Activated naive CD4-positive, alpha-beta T cell (primary cell): ENCODE measurements around the gene TTC3.

ENCODE experiments used
- DNase-seq, 4 experiments: peaks; one replicate each; lab custom pipeline; 2025; lab: John Stamatoyannopoulos, UW

TTC3 gene

GRCh38 chr21:37223804-37224345 is 150.8 kb downstream of the TTC3 start:
- DNase-seq: no peak

DNA sequence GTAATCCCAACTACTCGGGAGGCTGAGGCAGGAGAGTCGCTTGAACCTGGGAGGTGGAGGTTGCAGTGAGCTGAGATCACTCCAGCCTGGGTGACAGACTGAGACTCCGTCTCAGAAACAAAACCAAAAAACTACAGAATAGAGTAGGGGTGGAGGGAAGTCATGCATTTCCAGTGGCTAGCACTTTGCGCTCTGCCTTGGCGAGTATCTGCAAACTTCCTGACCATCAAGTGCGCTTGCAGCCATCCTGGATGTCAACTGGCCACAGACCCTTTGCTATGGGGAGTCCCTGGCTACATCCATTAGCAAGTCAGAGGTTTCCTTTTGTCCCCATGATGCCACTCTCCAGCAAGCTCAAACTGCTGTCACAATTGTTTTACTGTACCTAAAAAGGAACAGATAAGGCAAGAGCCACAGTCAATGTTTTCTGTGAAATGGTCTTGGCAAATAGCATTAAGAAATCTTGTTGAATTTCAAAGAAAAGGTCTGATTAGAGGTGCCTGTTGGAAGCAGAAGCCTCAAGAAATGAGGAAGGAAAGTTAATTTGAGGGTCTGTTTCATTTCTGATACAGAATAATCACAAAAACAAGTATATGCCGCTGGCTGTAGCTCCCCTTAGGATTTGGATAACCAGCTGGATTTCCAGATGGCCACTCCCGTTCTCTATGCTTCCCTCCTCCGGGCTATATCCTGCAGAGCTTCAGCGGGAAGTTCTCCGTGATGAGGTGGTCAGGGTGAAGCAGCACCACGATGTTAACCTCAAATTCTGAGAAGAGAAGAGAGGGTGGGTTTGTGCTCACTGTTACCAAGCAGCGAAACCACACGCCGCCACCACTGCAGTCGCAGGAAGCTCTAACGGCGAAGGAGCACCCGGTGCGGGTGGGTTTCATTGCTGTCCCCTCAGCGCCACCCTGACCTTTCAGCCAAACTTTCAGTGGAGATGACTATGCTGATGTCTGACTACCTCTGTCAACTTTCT is 152.1 kb downstream of the TTC3 start:
- DNase-seq: peak in 1 of 4 experiments; percentile 19

GRCh38 chr21:37226041-37226920 is 153.2 kb downstream of the TTC3 start:
- DNase-seq: no peak

DNA sequence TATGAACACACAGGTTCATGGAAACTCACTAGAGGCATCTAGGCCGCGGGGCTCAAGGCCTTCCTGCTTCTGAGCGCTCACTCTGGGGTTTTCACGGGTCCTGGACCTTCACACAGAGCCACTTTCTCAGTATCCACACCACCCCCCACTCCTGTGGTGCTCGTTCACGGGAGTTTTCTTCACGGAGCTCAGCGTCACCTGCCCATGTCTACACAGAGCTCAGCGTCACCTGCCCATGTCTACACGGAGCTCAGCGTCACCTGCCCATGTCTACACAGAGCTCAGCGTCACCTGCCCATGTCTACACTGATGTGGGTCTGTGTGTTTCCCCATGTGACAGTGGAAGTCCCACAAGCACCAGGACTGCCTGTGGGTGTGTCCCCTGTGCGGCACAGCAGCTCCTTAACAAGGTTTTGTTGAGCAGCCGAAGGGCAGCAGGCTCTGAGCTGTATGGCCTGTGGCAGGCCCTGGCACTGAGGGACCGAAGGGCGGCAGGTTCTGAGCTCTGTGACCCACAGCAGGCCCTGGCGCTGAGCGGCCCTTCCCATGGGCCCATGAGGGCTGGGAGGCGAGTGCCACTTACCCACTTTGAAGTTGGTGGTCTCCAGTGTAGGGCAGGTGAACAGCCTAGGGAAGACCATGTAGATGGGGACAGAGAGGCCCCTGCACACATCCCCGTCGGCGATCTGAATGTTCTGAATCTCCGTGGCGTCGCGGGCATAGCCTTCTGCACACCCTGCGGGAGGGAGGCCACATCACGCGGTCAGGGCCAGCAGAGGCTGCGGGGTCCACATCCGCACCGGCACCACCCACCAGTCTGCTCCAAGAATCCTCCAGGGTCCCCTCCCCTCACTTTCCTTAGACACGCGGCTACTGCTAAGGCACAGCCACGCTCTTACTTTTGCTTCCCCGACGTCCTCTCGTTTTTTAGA is 154.3 kb downstream of the TTC3 start:
- DNase-seq: no peak

GRCh38 chr21:37228003-37228400 is 154.9 kb downstream of the TTC3 start:
- DNase-seq: no peak

GRCh38 chr21:37230632-37231248 is 157.7 kb downstream of the TTC3 start:
- no peak for DNase-seq

GRCh38 chr21:37231249-37231645 is 158.2 kb downstream of the TTC3 start:
- DNase-seq: no peak

DNA sequence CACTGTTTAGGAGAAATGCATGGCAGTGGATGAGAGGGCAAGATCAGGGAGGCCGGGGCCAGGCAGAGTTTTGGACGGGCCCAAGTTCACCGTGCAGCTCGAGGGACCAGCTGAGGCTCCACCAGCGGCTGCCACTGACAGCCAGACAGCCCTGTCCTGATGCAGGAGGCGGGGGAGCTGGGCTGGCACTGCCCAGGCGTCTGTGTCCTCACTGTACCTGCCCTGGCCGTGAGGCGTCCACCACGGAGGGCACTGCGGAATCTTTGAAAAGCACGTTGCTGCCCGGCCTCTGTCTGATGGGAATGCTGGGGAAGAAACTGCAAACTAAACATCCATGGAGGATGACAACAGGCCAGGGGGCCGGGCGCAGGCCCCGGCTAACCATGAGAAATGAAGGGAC is 158.6 kb downstream of the TTC3 start:
- no peak for DNase-seq

DNA sequence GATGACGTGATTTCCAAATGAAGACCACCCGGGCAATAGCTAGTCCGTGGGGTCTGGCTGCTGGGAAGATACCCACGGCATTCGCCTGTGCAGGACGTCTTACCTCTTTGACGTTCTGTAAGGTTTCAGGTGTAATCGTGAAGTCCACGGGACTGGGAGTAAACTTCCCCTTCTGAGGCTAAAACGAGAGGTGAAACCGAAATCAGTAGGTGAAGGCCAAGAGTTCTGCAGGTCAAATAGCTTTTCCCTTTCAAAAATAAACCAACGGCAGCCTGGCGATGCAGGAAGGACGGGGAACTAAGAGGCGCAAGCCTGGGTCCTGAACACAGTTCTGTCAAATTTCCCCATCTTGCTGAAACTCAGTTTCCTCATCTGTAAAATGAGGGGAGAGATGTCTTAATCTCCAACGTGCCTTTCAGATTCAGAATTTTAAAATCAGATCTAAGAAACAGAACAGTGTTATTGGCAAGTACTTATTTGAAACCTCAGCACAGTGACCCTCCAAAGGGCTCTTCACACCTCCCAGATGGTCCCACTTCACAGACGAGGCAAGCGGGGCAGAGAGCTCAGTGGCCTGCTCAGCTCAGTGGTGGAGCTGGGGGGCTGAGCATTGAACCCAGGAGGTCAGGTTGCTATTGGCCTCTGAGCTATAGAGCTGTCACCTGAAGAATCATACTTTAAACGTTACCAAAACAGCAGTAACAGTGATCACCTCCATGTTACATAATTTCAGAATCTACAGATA is 159.4 kb downstream of the TTC3 start:
- no peak for DNase-seq

DNA sequence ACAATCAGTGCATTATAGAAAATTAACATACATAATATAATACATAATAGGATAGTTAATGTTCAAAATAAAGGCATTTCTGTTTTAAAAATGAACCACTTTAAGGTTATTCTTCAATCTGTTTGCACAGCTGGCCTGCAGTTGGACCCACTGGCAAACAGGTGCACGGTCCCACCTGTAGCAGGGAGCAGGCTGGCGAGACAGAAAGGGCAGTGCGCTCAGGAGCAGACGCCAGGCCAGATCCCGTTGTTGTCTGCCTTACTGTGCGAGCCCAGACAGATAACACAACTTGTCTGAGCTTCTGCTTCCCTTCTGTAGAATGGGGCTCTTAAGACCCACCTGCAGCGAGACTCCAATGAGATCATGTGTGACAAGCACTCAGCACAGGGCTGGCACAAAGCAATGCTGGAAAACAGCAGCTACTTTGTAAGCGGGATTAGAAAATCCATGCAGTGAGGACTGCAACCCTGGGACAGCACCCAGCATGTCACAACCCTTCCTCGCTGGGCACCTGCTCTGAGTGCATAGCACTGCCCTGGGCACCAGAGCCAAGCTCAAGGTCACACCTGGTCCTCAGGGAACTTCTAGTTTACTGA is 160.6 kb downstream of the TTC3 start:
- DNase-seq: no peak

GRCh38 chr21:37237346-37237745 is 164.3 kb downstream of the TTC3 start:
- DNase-seq: no peak

DNA sequence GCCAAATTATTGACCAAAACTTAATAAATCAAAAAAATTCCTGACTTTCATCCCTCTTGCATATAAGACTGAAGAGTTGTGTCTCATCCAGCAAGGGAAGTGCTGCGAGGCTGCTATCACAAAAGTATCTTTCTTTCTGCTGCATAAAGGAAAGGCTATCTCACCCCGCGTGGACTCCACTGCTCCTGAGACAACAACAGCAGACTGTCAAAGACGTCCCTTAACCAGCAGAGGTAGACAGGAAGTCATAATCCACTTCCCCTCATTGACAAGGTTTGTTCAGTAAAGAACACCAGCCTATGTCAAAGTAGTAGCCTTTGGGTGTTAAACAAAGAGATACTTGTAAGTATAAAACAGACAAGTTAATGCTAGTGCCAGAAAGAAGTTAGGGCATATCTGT is 164.7 kb downstream of the TTC3 start:
- no peak for DNase-seq

DNA sequence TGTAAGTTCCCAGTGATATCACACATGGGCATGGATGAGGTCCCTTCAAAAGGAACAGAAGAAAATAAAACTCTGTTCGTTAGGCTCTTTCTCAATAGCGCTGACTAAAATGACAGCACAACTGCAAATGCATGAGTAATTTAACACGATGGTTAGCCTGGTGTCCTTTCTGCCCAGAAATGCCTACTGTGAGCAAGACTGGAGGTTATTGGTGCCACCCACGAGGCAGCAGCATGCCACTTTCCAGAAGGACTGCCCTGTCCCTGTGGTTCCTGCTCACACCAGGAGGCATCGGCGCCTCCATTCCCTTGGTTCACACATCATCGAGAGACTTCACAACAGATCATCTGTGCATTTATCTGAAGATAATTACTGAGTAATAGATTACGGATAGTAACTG is 167.9 kb downstream of the TTC3 start:
- DNase-seq: no peak

GRCh38 chr21:37241426-37241825 is 168.4 kb downstream of the TTC3 start:
- DNase-seq: no peak

DNA sequence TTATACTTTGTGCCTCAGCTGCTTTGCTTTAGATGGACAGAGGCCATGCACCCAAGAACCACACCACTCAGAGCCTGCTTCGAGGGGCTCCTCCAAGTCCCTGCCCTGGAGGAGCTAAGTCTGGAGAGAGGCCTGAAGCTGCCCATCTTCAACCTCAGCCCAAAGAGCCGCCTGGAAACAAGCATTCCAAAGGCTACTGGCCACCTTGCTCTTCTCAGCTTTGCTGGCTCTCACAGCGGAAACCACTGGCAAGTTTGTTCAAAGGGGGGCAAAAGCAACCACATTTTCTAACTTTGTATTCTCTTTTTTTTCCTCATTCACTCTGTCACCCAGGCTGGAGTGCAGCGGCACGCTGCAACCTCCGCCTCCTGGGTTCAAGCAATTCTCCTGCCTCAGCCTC is 170.9 kb downstream of the TTC3 start:
- DNase-seq: no peak

DNA sequence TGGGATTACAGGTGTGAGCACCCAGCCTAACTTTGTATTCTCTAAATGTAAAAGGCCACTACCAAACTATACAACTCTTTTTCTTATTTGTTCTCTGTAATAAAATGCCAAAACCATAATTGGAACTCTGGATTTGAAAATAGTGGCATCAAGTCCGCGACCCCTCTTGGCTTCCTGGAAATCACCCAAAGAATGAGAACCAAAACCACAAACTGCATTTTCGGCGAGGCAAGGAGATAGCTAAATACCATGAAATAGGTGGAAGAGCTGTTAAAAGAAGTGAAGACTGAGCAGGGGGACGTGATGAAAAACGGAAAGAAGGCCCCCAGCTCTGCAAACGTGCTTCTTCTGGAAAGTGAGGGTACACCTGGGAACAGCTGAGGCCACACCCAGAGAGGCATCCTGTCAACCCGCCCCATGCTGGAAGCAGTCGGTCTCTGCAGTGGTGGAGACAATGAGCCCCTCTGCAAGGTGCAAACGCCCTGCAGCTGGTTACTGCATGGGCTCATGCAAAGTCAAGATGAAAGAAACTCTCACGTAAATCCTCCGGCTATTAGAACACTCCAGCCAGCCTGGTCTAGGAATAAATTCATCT is 171.5 kb downstream of the TTC3 start:
- no peak for DNase-seq

DNA sequence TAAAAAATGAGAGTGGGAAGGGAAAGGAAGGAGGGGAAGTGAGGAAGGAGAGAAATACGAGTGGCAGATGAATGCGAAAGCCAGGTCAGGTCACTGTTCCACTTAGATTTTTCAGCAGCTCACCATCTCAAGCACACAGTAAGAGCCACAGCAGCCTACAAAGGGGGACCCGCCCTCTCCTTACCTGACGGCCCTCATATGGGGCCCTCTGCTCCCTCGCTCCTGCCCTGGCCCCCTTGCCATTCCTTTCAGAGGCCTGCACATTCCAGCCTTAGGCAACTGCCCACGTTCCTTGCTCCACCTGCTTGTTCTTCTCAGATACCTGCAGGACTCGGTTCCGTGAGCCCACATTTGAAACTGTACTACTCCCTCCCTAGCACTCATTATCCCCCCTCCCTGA is 172.1 kb downstream of the TTC3 start:
- DNase-seq: no peak

DNA sequence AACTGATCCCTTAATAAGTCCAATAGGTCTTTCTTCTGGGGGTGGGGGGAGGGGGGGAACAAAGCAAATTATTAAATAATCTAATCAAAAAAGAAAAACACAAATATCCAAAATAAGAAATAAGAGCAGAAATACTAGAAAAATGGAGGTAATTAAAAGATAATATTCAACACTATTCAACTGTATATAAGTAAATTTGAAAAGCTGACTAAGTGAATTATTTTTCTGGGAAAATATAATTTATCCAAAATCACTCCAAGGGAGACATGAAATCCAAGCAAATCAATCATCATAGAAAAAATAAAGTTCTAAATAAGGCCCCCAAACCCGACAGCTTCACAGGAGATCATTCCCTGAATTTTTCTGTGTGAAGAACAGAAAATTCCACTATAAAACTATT is 175.2 kb downstream of the TTC3 start:
- DNase-seq: no peak

GRCh38 chr21:37249112-37249904 is 176.3 kb downstream of the TTC3 start:
- DNase-seq: no peak
